ENCODE results near the gene CMPK2.

DNA sequence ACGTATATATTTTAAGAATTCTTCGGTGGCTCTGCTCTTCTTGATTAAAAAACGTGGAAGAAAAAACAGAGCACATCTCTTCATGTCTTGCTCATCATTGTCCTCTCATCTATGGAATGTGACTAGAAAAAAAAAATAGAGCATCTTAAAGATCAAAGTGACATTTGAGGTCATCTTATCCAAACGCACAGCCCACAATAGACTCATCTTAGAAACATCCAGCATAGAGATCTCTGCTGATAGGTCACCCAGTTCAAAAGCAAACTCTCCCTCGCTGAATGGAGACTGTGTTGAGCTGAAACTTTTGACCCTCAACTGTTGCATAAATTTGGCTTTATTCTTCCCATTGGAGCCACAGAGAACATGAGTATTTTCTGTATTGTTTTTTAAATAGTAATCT is 65.2 kb downstream of the CMPK2 start:
- TF ChIP-seq, protein P1, sequence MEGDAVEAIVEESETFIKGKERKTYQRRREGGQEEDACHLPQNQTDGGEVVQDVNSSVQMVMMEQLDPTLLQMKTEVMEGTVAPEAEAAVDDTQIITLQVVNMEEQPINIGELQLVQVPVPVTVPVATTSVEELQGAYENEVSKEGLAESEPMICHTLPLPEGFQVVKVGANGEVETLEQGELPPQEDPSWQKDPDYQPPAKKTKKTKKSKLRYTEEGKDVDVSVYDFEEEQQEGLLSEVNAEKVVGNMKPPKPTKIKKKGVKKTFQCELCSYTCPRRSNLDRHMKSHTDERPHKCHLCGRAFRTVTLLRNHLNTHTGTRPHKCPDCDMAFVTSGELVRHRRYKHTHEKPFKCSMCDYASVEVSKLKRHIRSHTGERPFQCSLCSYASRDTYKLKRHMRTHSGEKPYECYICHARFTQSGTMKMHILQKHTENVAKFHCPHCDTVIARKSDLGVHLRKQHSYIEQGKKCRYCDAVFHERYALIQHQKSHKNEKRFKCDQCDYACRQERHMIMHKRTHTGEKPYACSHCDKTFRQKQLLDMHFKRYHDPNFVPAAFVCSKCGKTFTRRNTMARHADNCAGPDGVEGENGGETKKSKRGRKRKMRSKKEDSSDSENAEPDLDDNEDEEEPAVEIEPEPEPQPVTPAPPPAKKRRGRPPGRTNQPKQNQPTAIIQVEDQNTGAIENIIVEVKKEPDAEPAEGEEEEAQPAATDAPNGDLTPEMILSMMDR (IDR thresholded peaks at IDR 0.05) = no peak
- no peak for TF ChIP-seq POLR2AphosphoS5 (IDR thresholded peaks at IDR 0.05)
